K562 (cell line): ENCODE data around the gene CREM. TPM values are rescaled to one million over a fixed set of nuclear protein-coding genes. Genes with fewer than 3 reads are reported as not detected.
A peak's percentile ranks its signal among the peaks of the same experiment; 100 is the strongest.

ENCODE experiments used
- ATAC-seq: fragments of 200-7000 bp; cut with Tn5 transposase; 3 replicates; pipeline ENCODE4 v1.9.1; 2020; ENCODE audit warnings: moderate library complexity
- BruUV-seq: library from RNA; stranded (reverse); fragments of 400-500 nt; replicated peaks from 2 replicates; lab custom pipeline; 2021; lab: Mats Ljungman, UMichigan
- CTCF ChIA-PET: fragments of 300-600 bp; formaldehyde crosslinking; extraction: SDS; loops from one replicate; lab custom pipeline; 2021; ENCODE audit warnings: low intra/inter-chr PET ratio; lab: Yijun Ruan, JAX
- POLR2A ChIA-PET: fragments of 300-600, 350-650 bp; sonication (Branson Sonifier 250); formaldehyde crosslinking; extraction: SDS; loops from one replicate; lab custom pipeline; 2021; ENCODE audit warnings: antibody characterized with exemption, inconsistent platforms; lab: Yijun Ruan, JAX
- DNase-seq, 4 experiments: peaks; one replicate each; pipeline versions ENCODE4 v3.0.0 to v3.0.0-alpha.2; 2011 to 2018; ENCODE audit warnings: low spot score in 3 of 4, mixed read lengths in 3 of 4; ENCODE audit errors: extremely low read depth in 1 of 4
- FAIRE-seq: peaks from 2 replicates; lab custom pipeline; 2011; peaks lifted over from hg19 to GRCh38; lab: Jason Lieb, UNC
- H2AFZ ChIP-seq: 2 replicates; pipeline ENCODE4 v1.6.0; 2011; ENCODE audit warnings: low read depth, low read length, control low read depth, inconsistent platforms
- H3K27ac ChIP-seq: fragments of 200-600 bp; 3 replicates; pipeline ENCODE4 v1.8.0; 2011; ENCODE audit warnings: low read depth, mild to moderate bottlenecking, control low read depth, inconsistent platforms, low read length, moderate library complexity, mixed read lengths; ENCODE audit errors: extremely low read depth
- H3K27me3 ChIP-seq, 2 experiments: fragments of 300-600 bp in 1 of 2; 2 replicates in 1 of 2; 3 replicates in 1 of 2; pipeline versions ENCODE4 v1.6.0 to v1.8.0; 2011; ENCODE audit warnings: inconsistent platforms in 2 of 2, low read length in 2 of 2, mild to moderate bottlenecking in 1 of 2, mixed read lengths in 1 of 2, moderate library complexity in 1 of 2; ENCODE audit not compliant: control insufficient read depth in 2 of 2, insufficient read depth in 2 of 2
- H3K36me3 ChIP-seq: fragments of 300-600 bp; 3 replicates; pipeline ENCODE4 v1.8.0; 2011; ENCODE audit warnings: mild to moderate bottlenecking, low read length, inconsistent platforms; ENCODE audit not compliant: control insufficient read depth, insufficient read depth
- H3K4me1 ChIP-seq, 2 experiments: fragments of 200-600 bp in 1 of 2; replicated peaks in 1 of 2; 2 replicates in 1 of 2; 3 replicates in 1 of 2; pipeline versions ENCODE4 v1.5.1 to v1.8.0; 2011; ENCODE audit warnings: inconsistent platforms in 2 of 2, low read length in 2 of 2, mild to moderate bottlenecking in 1 of 2, mixed read lengths in 1 of 2, moderate library complexity in 1 of 2; ENCODE audit not compliant: control insufficient read depth in 2 of 2, insufficient read depth in 2 of 2
- H3K4me2 ChIP-seq: 2 replicates; pipeline ENCODE4 v1.6.1; 2011; ENCODE audit warnings: low read length, control low read depth, inconsistent platforms, mixed read lengths; ENCODE audit not compliant: insufficient read depth
- H3K4me3 ChIP-seq: fragments of 200-600 bp; sonication (generic), shearing (Covaris generic); 2 replicates; pipeline ENCODE4 v1.5.1; 2016; ENCODE audit warnings: control low read depth, inconsistent platforms
- H3K79me2 ChIP-seq: fragments of 200-600 bp; 3 replicates; pipeline ENCODE4 v1.8.0; 2011; ENCODE audit warnings: low read length, inconsistent platforms; ENCODE audit not compliant: control insufficient read depth, insufficient read depth
- H3K9ac ChIP-seq, 2 experiments: 2 replicates each; pipeline versions ENCODE4 v1.6.0 to v1.6.1; 2011; ENCODE audit warnings: low read depth in 2 of 2, low read length in 2 of 2, control low read depth in 1 of 2, inconsistent platforms in 1 of 2, mild to moderate bottlenecking in 1 of 2, mixed read lengths in 1 of 2; ENCODE audit not compliant: insufficient read depth in 1 of 2
- H3K9me1 ChIP-seq: one replicate; pipeline ENCODE4 v1.6.0; 2011; ENCODE audit warnings: inconsistent platforms, mild to moderate bottlenecking, low read length, moderate library complexity; ENCODE audit not compliant: control insufficient read depth, insufficient read depth
- H3K9me3 ChIP-seq: replicated peaks from 2 replicates; pipeline ENCODE4 v1.5.1; 2011; ENCODE audit warnings: low read depth, low read length, inconsistent platforms; ENCODE audit not compliant: control insufficient read depth, insufficient read depth
- H4K20me1 ChIP-seq: replicated peaks from 2 replicates; pipeline ENCODE4 v1.6.1; 2011; ENCODE audit warnings: low read length, inconsistent platforms, mixed read lengths; ENCODE audit not compliant: control insufficient read depth, insufficient read depth
- GTF2B ChIP-seq: IDR thresholded peaks from 2 replicates; pipeline ENCODE4 v1.6.1; 2011; ENCODE audit not compliant: insufficient read length; ENCODE audit errors: extremely low read depth
- KDM5B ChIP-seq: fragments of 200-600 bp; sonication (generic); IDR thresholded peaks from 2 replicates; pipeline ENCODE4 v1.6.1; 2012; ENCODE audit warnings: low read depth, mild to moderate bottlenecking, moderate library complexity, low read length, control low read depth, inconsistent platforms; ENCODE audit not compliant: insufficient replicate concordance
- MECOM ChIP-seq: fragments of 250-450 bp; sonication (Bioruptor Pico); IDR thresholded peaks from 2 replicates; pipeline ENCODE4 v1.8.0; 2022; ENCODE audit warnings: inconsistent platforms
- SNAPC5 ChIP-seq: fragments of 250-450 bp; sonication (Bioruptor Pico); IDR thresholded peaks from 2 replicates; pipeline ENCODE4 v1.8.0; 2021; ENCODE audit warnings: moderate library complexity, mild to moderate bottlenecking, inconsistent platforms
- TBL1XR1 ChIP-seq, 2 experiments: IDR thresholded peaks; 2 replicates each; pipeline ENCODE4 v1.6.1; 2012; ENCODE audit warnings: improper control_type of control experiment in 2 of 2, low read length in 2 of 2, mild to moderate bottlenecking in 1 of 2
- U2AF1 ChIP-seq: fragments of 200-400 bp; formaldehyde crosslinking; optimal IDR thresholded peaks from 2 replicates; pipeline ENCODE3; 2017; ENCODE audit warnings: mild to moderate bottlenecking, low read depth, low read length, moderate library complexity
- ZBTB40 ChIP-seq, 2 experiments: fragments of 450-650 bp in 1 of 2; sonication (generic) in 1 of 2; formaldehyde crosslinking in 1 of 2; IDR thresholded peaks; 2 replicates each; pipeline versions ENCODE4 v1.7.1 to v1.9.0; 2016 to 2022; ENCODE audit warnings: inconsistent platforms in 1 of 2, mild to moderate bottlenecking in 1 of 2, missing genetic modification reagents in 1 of 2
- ZNF764 ChIP-seq: fragments of 250-450 bp; sonication (Bioruptor Pico); IDR thresholded peaks from 2 replicates; pipeline ENCODE4 v1.4.0; 2020; ENCODE audit warnings: low read depth, mild to moderate bottlenecking, moderate library complexity
- in situ Hi-C: fragments of 300-500 bp; cut with MboI; formaldehyde crosslinking; loops from 4 replicates; pipeline ENCODE4 v1.15.0; 2018; ENCODE audit warnings: inconsistent platforms, mixed read lengths
- intact Hi-C: fragments of 100-400 bp; cut with micrococcal nuclease; formaldehyde crosslinking; loops from 2 replicates; pipeline ENCODE4 v1.14.2; 2022
- polyA plus RNA-seq, 8 experiments: library from polyadenylated mRNA; depleted of rRNA in 4 of 8; stranded (reverse) in 5 of 8; unstranded in 3 of 8; fragments of >200 nt; fragmentation: Nextera tagmentation in 2 of 8; fragmentation: Illumina TruSeq in 1 of 8; extraction: Ambion mirVana in 2 of 8; extraction: Trizol in 1 of 8; gene quantifications; 2 replicates each; pipeline versions ENCODE4 v1.2.1 to v1.2.3, GENCODE V29; 2011 to 2014; ENCODE audit warnings: inconsistent platforms in 1 of 8, missing spikeins in 1 of 8
- total RNA-seq, 7 experiments: library from RNA; depleted of rRNA in 6 of 7; stranded (reverse); fragments of >200 nt in 6 of 7; fragmentation: Illumina TruSeq in 2 of 7; extraction: Trizol in 2 of 7; gene quantifications; 2 replicates each; pipeline versions ENCODE4 v1.2.1 to v1.2.3, GENCODE V29; 2011 to 2021; ENCODE audit warnings: low replicate concordance in 1 of 7

Gene CREM
- total and polyA plus RNA-seq, 9 of the 15 experiments (the other 6 are each of a cell fraction or from before 2014, with no cell fraction given): 39.1 to 70.2 (median 48.3) TPM

- Histone ChIP-seq H3K9me3 (no peaks in the 10 kb centered on the region), H4K20me1 (no peaks in the 10 kb centered on the region), H3K27me3 (no peaks in the 10 kb centered on the region), H3K4me1 (peaks cover 0 to 23% of the 10 kb centered on the region in 2 experiments; a peak in 4 of 5 replicates), H3K9me1 (no peaks in the 10 kb centered on the region), H3K36me3 (no peaks in the 10 kb centered on the region), H3K79me2 (no peaks in the 10 kb centered on the region), H3K27ac (peak overlapping the region; percentile 87; the same call in 2 of the 3 replicates), H3K4me2 (no peak overlapping the region), H3K4me3 (no peak overlapping the region), H3K9ac (peak overlapping the region in 1 of 2 experiments; percentile 30; a peak in 1 of 4 replicates), H2AFZ (no peak overlapping the region)
- in situ Hi-C loops (no loop called here), intact Hi-C loops (no loop called here)
- ChIA-PET CTCF (interaction anchor here (1.0 kb wide), 1 partner anchor 66 kb away, joined by 3 read pairs; no protein-coding TSS in a partner anchor), POLR2A (interaction anchor here (0.7 to 2.4 kb wide), 5 partner anchors 10 to 131 kb away, joined by 3 to 24 read pairs (median 12); partner anchors contain the start of gene CREM)
- DNase-seq (no peak), ATAC-seq (no peak), FAIRE-seq (no peak)
- no TSS peak for BruUV-seq
- TF ChIP-seq MECOM (CRISPR knock-in tag) (no peak), GTF2B (no peak), U2AF1 (no peak), ZNF764 (CRISPR knock-in tag) (no peak), ZBTB40 (IDR thresholded peaks at IDR 0.05) (no peak), ZBTB40 (CRISPR knock-in tag; IDR thresholded peaks at IDR 0.05) (no peak), KDM5B (no peak), TBL1XR1 (IDR thresholded peaks at IDR 0.05; ENCODE audit: low read length in 2 of 2) (no peak), SNAPC5 (CRISPR knock-in tag) (no peak)
These were observed 67.8 kb downstream of the CREM start for GRCh38 chr10:35194471-35194870.
